Liver (tissue), 9 donors: ENCODE measurements around the gene CDT1. TPM values are rescaled to one million over a fixed set of nuclear protein-coding genes. Genes with fewer than 3 reads are reported as not detected.

ENCODE experiments used
- DNase-seq: peaks from one replicate; pipeline ENCODE4 v3.0.0-alpha.2; 2017; ENCODE audit warnings: low spot score
- H3K27ac ChIP-seq, 2 donors: one replicate each; pipeline ENCODE4 v1.7.0; 2013; ENCODE audit warnings: inconsistent platforms in 2 of 2, low read length in 2 of 2, control low read depth in 1 of 2, low read depth in 1 of 2, mild to moderate bottlenecking in 1 of 2
- H3K27me3 ChIP-seq, 4 donors: one replicate each; pipeline versions ENCODE4 v1.6.1 to v1.7.0; 2013; ENCODE audit warnings: low read length in 3 of 4, inconsistent platforms in 1 of 4, mild to moderate bottlenecking in 1 of 4, moderate library complexity in 1 of 4; ENCODE audit not compliant: control insufficient read depth in 4 of 4, insufficient read depth in 4 of 4
- H3K36me3 ChIP-seq, 4 donors: one replicate each; pipeline versions ENCODE4 v1.6.1 to v1.7.0; 2013; ENCODE audit warnings: low read length in 3 of 4, mild to moderate bottlenecking in 3 of 4, low read depth in 1 of 4, moderate library complexity in 1 of 4; ENCODE audit not compliant: control insufficient read depth in 4 of 4, insufficient read depth in 3 of 4
- H3K4me1 ChIP-seq, 4 donors: one replicate each; pipeline versions ENCODE4 v1.6.1 to v1.7.0; 2013; ENCODE audit warnings: low read length in 3 of 4, mild to moderate bottlenecking in 3 of 4, moderate library complexity in 1 of 4; ENCODE audit not compliant: control insufficient read depth in 4 of 4, insufficient read depth in 4 of 4
- H3K4me3 ChIP-seq, 3 donors: one replicate each; pipeline versions ENCODE4 v1.6.1 to v1.7.0; 2013; ENCODE audit warnings: low read length in 3 of 3, control low read depth in 1 of 3, low read depth in 1 of 3, mild to moderate bottlenecking in 1 of 3
- H3K9ac ChIP-seq, 2 donors: one replicate each; pipeline ENCODE4 v1.7.0; 2013; ENCODE audit warnings: low read length in 2 of 2, mild to moderate bottlenecking in 2 of 2, moderate library complexity in 2 of 2, control low read depth in 1 of 2, low read depth in 1 of 2
- H3K9me3 ChIP-seq, 4 donors: one replicate each; pipeline versions ENCODE4 v1.6.1 to v1.7.0; 2013; ENCODE audit warnings: low read length in 3 of 4; ENCODE audit not compliant: control insufficient read depth in 4 of 4
- ATF3 ChIP-seq: IDR thresholded peaks from 2 replicates; pipeline ENCODE4 v1.6.1; 2016; ENCODE audit warnings: antibody characterized with exemption
- FOXA1 ChIP-seq: IDR thresholded peaks from 2 replicates; pipeline ENCODE4 v1.6.1; 2016; ENCODE audit warnings: antibody characterized with exemption
- FOXA2 ChIP-seq: IDR thresholded peaks from 2 replicates; pipeline ENCODE4 v1.6.1; 2016; ENCODE audit warnings: antibody characterized with exemption
- GABPA ChIP-seq, 2 donors: IDR thresholded peaks in 1 of 2; conservative IDR thresholded peaks in 1 of 2; 2 replicates each; pipeline ENCODE4 v1.6.1; 2016; ENCODE audit warnings: antibody characterized with exemption in 2 of 2, mild to moderate bottlenecking in 1 of 2, moderate library complexity in 1 of 2
- HNF4A ChIP-seq, 2 donors: conservative IDR thresholded peaks; 2 replicates each; pipeline ENCODE4 v1.6.1; 2016; ENCODE audit warnings: antibody characterized with exemption in 2 of 2, mild to moderate bottlenecking in 2 of 2
- HNF4G ChIP-seq: IDR thresholded peaks from 2 replicates; pipeline ENCODE4 v1.6.1; 2016; ENCODE audit warnings: antibody characterized with exemption
- JUND ChIP-seq, 2 donors: IDR thresholded peaks; 2 replicates each; pipeline ENCODE4 v1.6.1; 2016; ENCODE audit warnings: antibody characterized with exemption in 2 of 2
- MAX ChIP-seq: IDR thresholded peaks from 2 replicates; pipeline ENCODE4 v1.6.1; 2016; ENCODE audit warnings: antibody characterized with exemption
- NR2F2 ChIP-seq: IDR thresholded peaks from 2 replicates; pipeline ENCODE4 v1.6.1; 2016; ENCODE audit warnings: antibody characterized with exemption
- RAD21 ChIP-seq, 2 donors: IDR thresholded peaks; 2 replicates each; pipeline ENCODE4 v1.6.1; 2016; ENCODE audit warnings: antibody characterized with exemption in 2 of 2, mild to moderate bottlenecking in 2 of 2
- RXRA ChIP-seq, 2 donors: IDR thresholded peaks; 2 replicates each; pipeline ENCODE4 v1.6.1; 2017 to 2018; ENCODE audit warnings: antibody characterized with exemption in 2 of 2, mild to moderate bottlenecking in 1 of 2
- SP1 ChIP-seq: IDR thresholded peaks from 2 replicates; pipeline ENCODE4 v1.6.1; 2018; ENCODE audit warnings: antibody characterized with exemption, mild to moderate bottlenecking
- TAF1 ChIP-seq: conservative IDR thresholded peaks from 2 replicates; pipeline ENCODE4 v1.6.1; 2016; ENCODE audit warnings: antibody characterized with exemption, mild to moderate bottlenecking
- YY1 ChIP-seq: IDR thresholded peaks from 2 replicates; pipeline ENCODE4 v1.6.1; 2016; ENCODE audit warnings: antibody characterized with exemption, mild to moderate bottlenecking
- ZBTB33 ChIP-seq: IDR thresholded peaks from 2 replicates; pipeline ENCODE4 v1.6.1; 2016; ENCODE audit warnings: antibody characterized with exemption
- WGBS: extraction: QIAGEN DNeasy Blood & Tissue Kit; methylation state at CpG from one replicate; pipeline ENCODE4 v1.1.7; 2013; 5-methylcytosine and 5-hydroxymethylcytosine counted together
- polyA plus RNA-seq, 2 donors: library from polyadenylated mRNA; stranded (reverse) in 1 of 2; unstranded in 1 of 2; fragments of 200-250 nt in 1 of 2; fragments of >200 nt in 1 of 2; fragmentation: Nextera tagmentation in 1 of 2; extraction: Ambion mirVana in 1 of 2; gene quantifications; one replicate each; pipeline versions ENCODE4 v1.2.1 to v1.2.3, GENCODE V29; 2013 to 2015
- total RNA-seq, 2 donors: library from RNA; depleted of rRNA; stranded (reverse); fragments of >200 nt; gene quantifications; one replicate each; pipeline ENCODE4 v1.2.3, GENCODE V29; 2014
- donor health status: healthy.
- donor health status: healthy.
- donor health status: healthy.
- donor health status: healthy.
- donor health status: healthy.

Gene CDT1
- total and polyA plus RNA-seq, 4 donors, result 0.08 to 37.6 (median 0.93) TPM

GRCh38 chr16:88768071-88768783, 35.4 kb upstream of the CDT1 start:
- no peaks in the 10 kb centered on the region for H3K36me3 ChIP-seq
- peak overlapping the region; percentile 8 to 32 for H3K27ac ChIP-seq
- WGBS, result 53% methylated on average over 24 of the region's 24 CpGs
- peaks cover 16 to 49% (median 36%) of the 10 kb centered on the region in 4 donors for H3K4me1 ChIP-seq
- no peaks in the 10 kb centered on the region for H3K27me3 ChIP-seq
- H3K4me3 ChIP-seq, result no peak overlapping the region
- H3K9ac ChIP-seq, result no peak overlapping the region
- no peaks in the 10 kb centered on the region for H3K9me3 ChIP-seq
- peak; percentile 67 for TF ChIP-seq NR2F2
- no peak for TF ChIP-seq HNF4G
- no peak for TF ChIP-seq TAF1
- no peak for TF ChIP-seq FOXA2
- no peak for DNase-seq

GRCh38 chr16:88769617-88770460, 33.8 kb upstream of the CDT1 start:
- no peaks in the 10 kb centered on the region for H3K36me3 ChIP-seq
- no peak overlapping the region for H3K4me3 ChIP-seq

More at GRCh38 chr16:88769617-88770460, 33.8 kb upstream of the CDT1 start:
- no peaks in the 10 kb centered on the region for H3K27me3 ChIP-seq
- no peak for TF ChIP-seq FOXA1
- TF ChIP-seq JUND (IDR thresholded peaks at IDR 0.05), result no peak
- no peak for TF ChIP-seq RAD21 (IDR thresholded peaks at IDR 0.05)
- no peak for TF ChIP-seq TAF1
- TF ChIP-seq GABPA (IDR thresholded peaks at IDR 0.05 in 1 of 2, conservative IDR thresholded peaks at IDR 0.05 in 1 of 2), result no peak
- TF ChIP-seq YY1, result no peak
- TF ChIP-seq FOXA2, result no peak
- no peak for TF ChIP-seq HNF4A (conservative IDR thresholded peaks at IDR 0.05)
- no peak for TF ChIP-seq MAX
- no peak for TF ChIP-seq ATF3
- no peak for TF ChIP-seq RXRA (IDR thresholded peaks at IDR 0.05)
- TF ChIP-seq HNF4G, result no peak
- TF ChIP-seq SP1, result no peak
- TF ChIP-seq ZBTB33, result no peak
- no peak for TF ChIP-seq NR2F2
- 69% methylated on average over 30 of the region's 30 CpGs for WGBS
- no peaks in the 10 kb centered on the region for H3K9me3 ChIP-seq
- no peak overlapping the region for H3K9ac ChIP-seq
- H3K4me1 ChIP-seq, result peaks cover 13 to 50% (median 26%) of the 10 kb centered on the region in 4 donors
- DNase-seq, result peak; percentile 86
- no peak overlapping the region for H3K27ac ChIP-seq
